Smooth muscle cell (in vitro differentiated cells): ENCODE data around the gene SMOC1. TPM values are rescaled to one million over a fixed set of nuclear protein-coding genes. Genes with fewer than 3 reads are reported as not detected.
A peak's percentile ranks its signal among the peaks of the same experiment; 100 is the strongest.

Source experiments
- DNase-seq: peaks from one replicate; lab custom pipeline; 2025; ENCODE audit not compliant: unreplicated experiment; lab: John Stamatoyannopoulos, UW
- H2AFZ ChIP-seq: fragments of 200-600 bp; sonication (generic); 2 replicates; pipeline ENCODE4 v1.6.0; 2016; ENCODE audit warnings: antibody characterized with exemption, low read depth, mild to moderate bottlenecking
- H3F3A ChIP-seq: fragments of 200-600 bp; sonication (generic); 2 replicates; pipeline ENCODE4 v1.6.0; 2017; ENCODE audit warnings: antibody characterized with exemption, low read depth
- H3K27ac ChIP-seq: fragments of 200-600 bp; sonication (generic); 2 replicates; pipeline ENCODE4 v1.5.1; 2016; ENCODE audit warnings: low read depth, mild to moderate bottlenecking
- H3K27me3 ChIP-seq: fragments of 200-600 bp; sonication (generic); 2 replicates; pipeline ENCODE4 v1.6.1; 2016; ENCODE audit warnings: low read depth, mild to moderate bottlenecking
- H3K36me3 ChIP-seq: fragments of 200-600 bp; sonication (generic); 2 replicates; pipeline ENCODE4 v1.5.1; 2016; ENCODE audit warnings: low read depth
- H3K4me1 ChIP-seq: fragments of 200-600 bp; sonication (generic); 2 replicates; pipeline ENCODE4 v1.5.1; 2016; ENCODE audit warnings: low read depth
- H3K4me2 ChIP-seq: fragments of 200-600 bp; sonication (generic); 2 replicates; pipeline ENCODE4 v1.6.0; 2016; ENCODE audit warnings: mild to moderate bottlenecking
- H3K4me3 ChIP-seq: fragments of 200-600 bp; sonication (generic); 2 replicates; pipeline ENCODE4 v1.5.1; 2016; ENCODE audit warnings: mild to moderate bottlenecking
- H3K79me2 ChIP-seq: fragments of 200-600 bp; sonication (generic); 2 replicates; pipeline ENCODE4 v1.6.0; 2016; ENCODE audit warnings: low read depth, mild to moderate bottlenecking
- H3K9ac ChIP-seq: fragments of 200-600 bp; sonication (generic); 2 replicates; pipeline ENCODE4 v1.6.0; 2016; ENCODE audit warnings: low read depth
- H3K9me3 ChIP-seq: fragments of 200-600 bp; sonication (generic); replicated peaks from 2 replicates; pipeline ENCODE4 v1.5.1; 2016; ENCODE audit warnings: low read depth
- H4K20me1 ChIP-seq: fragments of 200-600 bp; sonication (generic); 2 replicates; pipeline ENCODE4 v1.6.0; 2016; ENCODE audit warnings: low read depth
- CTCF ChIP-seq: fragments of 200-600 bp; sonication (generic); IDR thresholded peaks from 2 replicates; pipeline ENCODE4 v1.5.1; 2017; ENCODE audit warnings: borderline replicate concordance, mild to moderate bottlenecking, antibody characterized with exemption; ENCODE audit not compliant: insufficient read depth, poor library complexity, severe bottlenecking
- WGBS: methylation state at CpG from one replicate; pipeline ENCODE4 v1.1.7; 2016; ENCODE audit warnings: low lambda C conversion rate; 5-methylcytosine and 5-hydroxymethylcytosine counted together
- polyA plus RNA-seq: library from polyadenylated mRNA; unstranded; fragments of >200 nt; fragmentation: Nextera tagmentation; extraction: Ambion mirVana; gene quantifications from 2 replicates; pipeline ENCODE4 v1.2.1, GENCODE V29; 2016
- total RNA-seq: library from RNA; depleted of rRNA; stranded (reverse); fragments of >200 nt; gene quantifications from 2 replicates; pipeline ENCODE4 v1.2.3, GENCODE V29; 2014

The SMOC1 gene
- total and polyA plus RNA-seq, 2 experiments from 2014 or later: 1.6 to 6.3 TPM

DNA sequence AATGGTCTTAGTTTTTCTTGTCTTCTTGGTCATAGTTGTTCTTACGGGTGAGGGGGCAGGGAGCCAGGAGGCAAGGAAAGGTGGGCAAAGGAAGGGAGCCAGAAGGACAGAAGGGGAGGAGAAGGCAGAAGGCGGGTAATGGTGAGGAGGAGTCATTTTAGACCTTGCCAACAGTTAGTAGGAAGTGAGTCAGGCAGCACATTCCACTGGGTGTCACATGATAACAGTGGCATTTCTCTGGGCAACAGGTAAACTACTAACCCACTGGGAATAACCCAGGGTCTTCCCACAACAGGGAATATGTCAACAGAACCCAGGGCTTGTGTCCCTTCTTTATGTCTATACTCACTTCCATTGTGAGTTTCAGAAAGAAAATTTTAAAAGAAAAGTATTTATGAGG, 181.9 kb downstream of the SMOC1 start:
- no peak overlapping the region for H3K27ac ChIP-seq
- H3K36me3 ChIP-seq: no peaks in the 10 kb centered on the region
- H3K4me3 ChIP-seq: no peak overlapping the region
- H4K20me1 ChIP-seq: no peaks in the 10 kb centered on the region
- no peaks in the 10 kb centered on the region for H3K79me2 ChIP-seq
- H3K9me3 ChIP-seq: no peaks in the 10 kb centered on the region
- H2AFZ ChIP-seq: no peak overlapping the region
- TF ChIP-seq CTCF: no peak
- WGBS: 89% methylated on average over 2 of the region's 2 CpGs
- H3F3A ChIP-seq: no peaks in the 10 kb centered on the region
- H3K9ac ChIP-seq: no peak overlapping the region
- no peaks in the 10 kb centered on the region for H3K4me1 ChIP-seq
- DNase-seq: no peak
- peaks cover 9% of the 10 kb centered on the region for H3K27me3 ChIP-seq
- no peak overlapping the region for H3K4me2 ChIP-seq

DNA sequence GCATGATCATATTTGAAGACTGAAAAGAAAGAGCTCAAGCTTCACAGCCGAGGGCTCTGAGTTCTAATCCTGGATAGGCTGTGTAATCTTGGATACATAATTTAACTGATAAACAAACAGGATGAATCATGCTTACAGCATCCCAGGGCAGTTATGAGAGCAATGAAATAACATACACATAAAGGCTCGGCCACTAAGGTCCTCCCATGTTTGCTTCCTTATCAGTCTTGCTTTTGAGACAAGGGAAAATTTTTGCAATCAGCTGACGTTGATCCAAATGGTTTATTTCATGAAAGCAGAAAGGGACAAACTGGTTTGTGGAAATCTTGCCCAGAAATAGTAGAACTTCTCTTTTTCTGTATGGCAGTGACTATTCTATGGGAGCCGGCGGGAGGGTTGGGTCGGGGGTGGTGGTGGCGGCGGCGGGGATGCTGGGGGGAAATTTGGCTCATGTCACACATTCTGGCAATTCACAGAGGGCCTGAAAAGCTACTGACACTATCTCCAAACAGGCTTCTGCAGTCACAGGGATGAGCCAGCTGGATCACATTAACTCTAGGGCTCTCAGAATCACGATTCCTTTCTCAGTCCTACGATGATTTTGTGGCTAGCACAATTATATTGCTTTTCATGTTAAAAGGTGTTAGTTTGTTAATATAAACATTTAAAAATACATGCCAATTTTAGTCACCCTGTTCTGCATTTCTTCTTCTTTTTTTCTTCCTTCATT, 185.1 kb downstream of the SMOC1 start:
- H3K4me1 ChIP-seq: no peaks in the 10 kb centered on the region
- no peaks in the 10 kb centered on the region for H3K79me2 ChIP-seq
- no peak overlapping the region for H3K9ac ChIP-seq
- peak overlapping the region; percentile 51 for H3K4me2 ChIP-seq
- WGBS: 24% methylated on average over 11 of the region's 11 CpGs
- H3F3A ChIP-seq: no peaks in the 10 kb centered on the region
- no peaks in the 10 kb centered on the region for H3K27me3 ChIP-seq
- H3K36me3 ChIP-seq: no peaks in the 10 kb centered on the region
- no peaks in the 10 kb centered on the region for H3K9me3 ChIP-seq
- no peak overlapping the region for H3K4me3 ChIP-seq
- H3K27ac ChIP-seq: peak overlapping the region; percentile 42
- no peak for DNase-seq
- TF ChIP-seq CTCF: no peak
- no peaks in the 10 kb centered on the region for H4K20me1 ChIP-seq
- H2AFZ ChIP-seq: no peak overlapping the region

DNA sequence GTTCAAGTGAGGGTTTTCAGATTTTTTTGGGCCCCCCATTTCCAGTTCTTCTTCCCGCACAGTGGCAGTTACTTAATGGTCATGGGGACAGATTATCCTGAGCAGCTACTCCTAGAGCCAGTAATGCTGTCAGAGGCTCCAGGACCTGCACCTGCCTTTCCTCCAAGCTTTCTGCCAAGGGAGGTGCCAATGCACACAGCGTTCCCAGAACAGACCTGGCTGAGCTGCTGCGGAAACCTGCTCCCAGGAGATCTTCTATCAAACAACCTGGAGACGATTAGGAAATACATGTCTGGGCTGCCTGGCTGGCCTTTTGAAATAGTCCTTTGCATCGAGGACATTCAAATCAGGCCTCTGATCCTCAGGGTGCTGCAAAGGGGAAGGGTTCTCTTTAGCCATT, 188.6 kb downstream of the SMOC1 start:
- no peaks in the 10 kb centered on the region for H4K20me1 ChIP-seq
- no peak for DNase-seq

More for the DNA sequence above, 188.6 kb downstream of the SMOC1 start:
- Histone ChIP-seq H3K4me3 (no peak overlapping the region), H3K4me2 (no peak overlapping the region), H3K36me3 (no peaks in the 10 kb centered on the region), H2AFZ (no peak overlapping the region), H3K27ac (no peak overlapping the region), H3K9me3 (no peaks in the 10 kb centered on the region), H3K9ac (no peak overlapping the region), H3F3A (no peaks in the 10 kb centered on the region), H3K27me3 (peaks cover 17% of the 10 kb centered on the region), H3K79me2 (no peaks in the 10 kb centered on the region), H3K4me1 (no peaks in the 10 kb centered on the region)
- WGBS: 93% methylated on average over 5 of the region's 5 CpGs
- TF ChIP-seq CTCF: no peak
